HG03442 (cell line): ENCODE measurements around the gene CPNE8.

Source experiments
- ATAC-seq: cut with Tn5 transposase; IDR thresholded peaks from one replicate; pipeline ENCODE4 v1.9.1; 2021; ENCODE audit warnings: mild to moderate bottlenecking, moderate library complexity; ENCODE audit not compliant: unreplicated experiment

Gene CPNE8

DNA sequence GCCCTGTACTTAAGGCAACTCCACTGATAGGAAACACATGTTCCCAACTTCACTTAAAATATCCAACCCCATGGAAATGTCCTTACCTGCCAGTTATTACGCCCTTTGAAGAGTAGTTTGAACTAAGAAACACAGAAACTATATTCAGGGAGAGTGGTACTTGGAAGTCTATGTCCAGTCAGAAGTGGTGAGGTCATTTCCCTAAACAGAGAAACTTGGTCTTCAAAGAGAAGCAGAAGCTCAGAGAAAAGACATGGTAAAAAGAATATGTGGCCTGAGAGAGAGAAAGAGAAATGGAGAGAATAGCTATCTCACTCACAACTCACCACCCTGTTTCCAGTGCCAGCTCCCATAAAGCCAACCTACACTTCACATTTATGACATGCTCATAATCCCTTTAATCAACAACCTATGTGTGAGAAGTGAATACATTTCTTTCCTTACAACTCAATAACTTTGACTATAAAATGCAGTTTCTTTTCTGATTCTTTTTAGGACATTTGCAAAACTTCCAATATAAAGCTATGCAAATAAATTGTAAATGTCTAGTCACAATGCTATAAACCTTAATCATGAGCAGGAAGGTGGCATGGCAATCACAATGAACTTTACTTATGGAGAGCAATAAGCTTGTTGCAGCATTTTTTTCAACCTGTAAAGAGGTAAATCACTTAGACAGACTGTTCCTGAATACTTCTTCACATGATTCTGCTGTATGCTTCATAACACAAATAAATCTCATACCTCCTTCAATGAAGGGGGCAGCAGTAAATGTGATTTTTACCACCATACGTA, 67.1 kb downstream of the CPNE8 start:
- no peak for ATAC-seq

DNA sequence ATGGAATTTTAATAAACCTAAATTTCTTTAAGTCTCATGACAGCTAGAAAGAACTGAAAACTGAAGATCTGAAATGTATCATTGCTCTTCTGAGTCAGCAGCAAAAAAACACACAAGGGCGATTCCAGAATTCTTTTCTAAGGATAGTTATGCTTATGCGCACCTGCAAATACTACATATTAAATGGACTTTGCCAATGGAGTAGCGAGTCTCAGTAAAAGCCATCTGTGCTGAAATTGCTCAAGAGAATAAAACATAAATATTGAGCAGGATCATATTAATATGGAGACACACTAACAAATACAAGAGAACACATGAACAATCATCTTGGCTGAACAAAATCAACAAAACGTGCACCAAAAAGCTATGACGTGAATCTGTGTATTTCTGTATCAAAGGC, 73.7 kb downstream of the CPNE8 start:
- ATAC-seq, result no peak

DNA sequence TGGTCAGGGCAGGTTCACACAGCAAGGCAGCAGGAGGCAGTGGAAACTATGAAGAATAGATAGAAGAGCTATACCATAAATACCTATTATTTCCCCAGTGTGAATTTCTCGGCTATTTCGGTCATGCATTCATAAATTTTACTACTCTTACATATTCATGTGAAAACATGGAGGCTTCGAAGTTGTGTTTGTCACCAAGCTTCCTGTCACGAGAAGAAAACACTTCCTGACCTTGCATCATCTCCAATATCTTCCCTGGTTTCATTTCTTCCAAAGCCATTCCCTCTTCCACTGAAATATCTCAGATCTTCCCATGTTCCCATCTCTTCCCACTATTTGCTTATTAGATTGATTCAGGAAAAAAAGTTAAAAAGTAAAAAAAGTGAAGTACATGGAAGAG, 80.4 kb downstream of the CPNE8 start:
- no peak for ATAC-seq

DNA sequence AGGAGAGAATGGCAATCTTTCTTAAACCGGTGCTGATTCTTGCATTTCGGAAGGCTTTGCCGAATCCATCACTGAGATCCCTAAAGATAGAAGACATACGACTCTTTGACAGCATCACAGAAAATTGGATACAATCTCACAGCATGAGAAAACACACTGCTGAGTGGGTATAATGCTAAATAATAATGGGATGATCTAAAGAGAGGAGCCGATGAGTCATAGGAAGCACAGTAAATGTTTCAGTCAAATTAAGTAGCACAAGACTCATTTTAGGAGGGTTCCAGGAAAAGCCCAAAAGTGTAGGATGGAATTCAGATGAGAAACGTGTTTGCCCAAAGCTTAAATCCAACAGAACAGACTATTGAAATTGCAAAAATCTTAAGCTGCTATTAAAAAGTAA, 81.7 kb downstream of the CPNE8 start:
- no peak for ATAC-seq

DNA sequence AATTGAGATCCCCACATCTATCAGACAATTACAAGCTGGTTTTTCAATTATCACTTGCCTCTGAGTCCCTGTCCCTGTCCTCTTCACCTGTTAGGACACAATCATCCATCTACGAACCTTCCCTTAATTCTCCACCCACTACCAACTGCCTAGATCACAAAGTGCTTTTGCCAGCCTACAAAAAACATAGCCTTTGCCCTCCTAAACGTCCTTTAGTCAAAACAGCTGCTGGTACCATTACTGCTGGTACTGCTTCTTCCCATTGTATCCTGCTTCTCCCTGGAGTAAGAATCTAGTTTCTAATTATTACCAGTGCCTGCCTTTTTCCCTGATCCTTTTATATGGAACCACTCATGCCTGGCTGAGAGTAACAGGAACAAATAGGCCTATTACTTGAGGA, 82.1 kb downstream of the CPNE8 start:
- ATAC-seq, result no peak

DNA sequence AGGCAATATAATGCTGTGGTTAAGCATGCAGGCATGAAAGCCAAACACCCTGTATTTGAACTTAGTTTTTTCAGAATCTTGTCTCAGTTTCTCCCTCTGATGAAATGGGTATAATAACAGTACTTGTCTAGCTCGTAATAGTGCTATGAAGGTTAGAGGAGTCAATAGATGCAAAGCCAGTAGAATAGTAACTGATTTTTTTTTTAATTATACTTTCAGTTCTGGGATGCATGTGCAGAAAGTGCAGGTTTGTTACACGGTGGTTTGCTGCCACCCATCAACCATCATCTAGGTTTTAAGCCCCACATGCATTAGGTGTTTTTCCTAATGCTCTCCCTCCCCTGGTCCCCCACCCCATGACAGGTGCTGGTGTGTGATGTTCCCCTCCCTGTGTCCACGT, 87.4 kb downstream of the CPNE8 start:
- ATAC-seq, result no peak

DNA sequence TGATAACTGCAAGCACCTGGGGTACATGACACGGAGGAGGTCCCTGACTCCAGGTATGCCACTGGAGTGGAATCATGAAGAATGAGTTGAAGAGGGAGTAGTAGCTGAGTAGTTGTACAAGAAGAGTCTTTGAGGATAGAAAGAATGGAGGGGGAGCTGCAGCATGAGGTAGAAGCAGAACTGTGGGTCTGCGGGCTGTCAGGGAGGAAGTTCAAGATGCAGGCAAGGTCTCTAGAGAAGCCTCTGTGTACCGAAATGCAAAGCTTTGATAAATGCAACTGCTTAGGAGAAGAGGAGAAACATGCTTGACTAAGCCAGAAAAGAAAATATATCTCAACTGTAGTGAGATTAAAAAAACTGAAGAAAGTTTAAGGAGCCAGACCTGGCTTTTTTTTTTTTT, 91.5 kb downstream of the CPNE8 start:
- no peak for ATAC-seq

DNA sequence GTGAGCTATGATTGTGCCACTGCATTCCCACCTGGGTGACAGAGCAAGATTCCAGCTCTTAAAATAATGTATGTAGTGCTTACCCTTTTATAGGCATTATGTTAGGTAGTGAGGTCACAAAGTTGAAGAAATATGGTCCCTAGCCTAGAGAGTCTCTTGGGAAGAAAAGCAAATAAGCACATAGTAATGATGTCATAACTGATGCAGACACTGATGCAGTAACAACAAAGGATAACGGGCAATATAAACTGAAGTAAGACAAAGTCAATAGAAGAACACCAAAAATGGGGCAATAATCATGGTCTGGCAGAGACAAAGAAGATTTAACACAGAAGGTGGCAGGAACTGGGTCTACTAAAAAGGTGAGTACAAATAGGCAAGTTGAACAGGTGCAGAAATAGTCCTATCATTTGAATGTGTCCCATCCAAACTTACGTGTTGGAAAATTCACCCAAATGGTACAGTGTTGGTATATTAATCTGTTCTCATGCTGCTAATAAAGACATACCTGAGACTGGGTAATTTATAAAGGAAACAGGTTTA, 93.5 kb downstream of the CPNE8 start:
- no peak for ATAC-seq

DNA sequence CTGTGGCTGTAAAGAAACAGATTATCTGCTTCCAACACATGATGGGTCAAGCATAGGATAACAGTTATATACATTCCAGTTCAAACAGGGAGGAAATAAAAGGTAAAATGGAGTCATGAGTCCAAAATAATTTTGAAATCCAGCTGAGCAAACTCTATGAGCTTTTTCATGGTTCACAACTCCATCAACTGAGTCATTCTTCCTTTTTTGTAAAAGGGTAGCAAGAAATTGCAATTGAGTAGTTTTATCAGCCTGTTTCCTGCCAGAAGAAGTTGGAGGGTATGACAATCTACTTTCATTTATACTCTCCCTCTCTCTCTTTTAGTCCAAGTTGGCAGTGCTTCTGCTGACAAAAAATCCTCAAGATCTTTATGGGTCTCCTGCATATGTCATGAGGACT, 95.6 kb downstream of the CPNE8 start:
- no peak for ATAC-seq

DNA sequence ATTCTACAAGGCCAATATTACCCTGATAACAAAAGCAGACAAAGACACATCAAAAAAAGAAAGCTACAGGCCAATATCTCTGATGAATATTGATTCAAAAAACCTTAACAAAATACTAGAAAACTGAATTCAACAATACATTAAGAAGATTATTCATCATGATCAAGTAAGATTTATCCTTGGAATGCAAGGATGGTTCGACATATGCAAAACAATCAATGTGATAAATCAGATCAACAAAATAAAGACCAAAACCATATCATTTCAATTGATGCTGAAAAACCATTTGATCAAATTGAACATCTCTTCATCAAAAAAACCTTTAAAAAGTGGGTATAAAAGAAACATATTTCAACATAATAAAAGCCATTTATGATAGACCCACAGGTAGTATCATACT, 117.3 kb downstream of the CPNE8 start:
- ATAC-seq, result no peak

DNA sequence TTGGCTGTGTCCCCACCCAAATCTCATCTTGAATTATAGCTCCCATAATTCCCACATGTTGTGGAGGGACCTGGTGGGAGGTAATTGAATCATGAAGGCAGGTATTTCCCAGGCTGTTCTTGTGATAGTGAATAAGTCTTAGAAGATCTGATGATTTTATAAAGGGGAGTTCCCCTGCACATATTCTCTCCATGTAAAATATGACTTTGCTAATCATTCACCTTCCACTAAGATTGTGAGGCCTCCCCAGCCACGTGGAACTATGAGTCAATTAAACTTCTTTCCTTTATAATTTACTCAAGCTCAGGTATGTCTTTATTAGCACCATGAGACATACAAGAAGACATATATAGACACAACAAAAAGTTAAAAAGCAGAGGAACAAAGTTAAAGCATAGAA, 120.0 kb downstream of the CPNE8 start:
- no peak for ATAC-seq

DNA sequence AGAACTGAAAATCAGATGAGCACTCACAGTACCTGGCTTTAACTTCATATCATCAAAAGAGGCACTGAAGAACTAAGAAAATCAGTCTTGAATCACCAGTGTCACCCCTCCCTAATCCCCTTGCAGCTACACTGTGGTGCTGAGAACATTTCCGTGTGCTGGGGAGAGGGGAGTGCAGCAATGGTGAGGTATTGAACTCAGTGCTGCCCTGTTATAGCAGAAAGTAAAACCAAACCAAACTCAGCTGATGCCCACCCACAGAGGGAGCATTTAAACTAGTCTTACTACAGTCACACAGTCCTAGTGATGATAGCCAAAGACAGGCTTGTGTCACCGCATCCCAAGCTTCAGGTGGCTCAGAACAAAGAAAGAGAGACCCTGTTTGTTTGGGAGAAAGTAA, 122.1 kb downstream of the CPNE8 start:
- no peak for ATAC-seq

DNA sequence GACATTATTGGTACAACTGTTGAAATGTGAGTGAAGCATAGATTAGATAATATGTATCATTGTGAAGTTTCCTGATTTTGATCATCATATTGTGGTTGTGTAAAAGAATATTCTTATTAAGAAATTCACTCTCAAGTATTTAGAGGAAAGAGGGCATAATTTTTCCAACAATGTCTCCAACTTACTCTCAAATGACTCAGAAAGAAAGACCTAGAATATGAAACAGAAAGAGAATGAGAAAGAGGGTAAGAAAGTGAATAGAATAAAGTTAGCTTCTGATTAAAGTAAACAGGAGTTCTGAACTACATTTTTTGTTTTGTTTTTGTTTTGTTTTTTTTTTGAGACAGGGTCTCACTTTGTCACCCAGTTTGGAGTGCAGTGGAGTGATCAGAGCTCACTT, 123.0 kb downstream of the CPNE8 start:
- ATAC-seq, result peak; percentile 47

DNA sequence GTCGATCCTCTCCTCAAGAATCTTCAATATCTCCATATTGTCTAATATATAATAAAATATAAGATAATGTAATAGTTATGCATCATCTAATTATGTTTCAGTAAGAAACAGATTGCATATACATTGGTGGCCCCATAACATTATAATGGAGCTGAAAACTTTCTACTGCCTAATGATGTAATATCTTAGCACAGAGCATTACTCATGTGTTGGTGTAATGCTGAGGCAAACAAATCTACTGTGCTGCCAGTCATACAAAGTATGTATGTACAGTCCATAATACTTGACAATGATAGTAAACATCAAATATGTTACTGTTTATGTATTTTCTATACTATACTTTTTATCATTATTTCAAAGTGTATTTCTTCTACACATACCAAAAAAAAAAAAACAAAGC, 128.7 kb downstream of the CPNE8 start:
- no peak for ATAC-seq

DNA sequence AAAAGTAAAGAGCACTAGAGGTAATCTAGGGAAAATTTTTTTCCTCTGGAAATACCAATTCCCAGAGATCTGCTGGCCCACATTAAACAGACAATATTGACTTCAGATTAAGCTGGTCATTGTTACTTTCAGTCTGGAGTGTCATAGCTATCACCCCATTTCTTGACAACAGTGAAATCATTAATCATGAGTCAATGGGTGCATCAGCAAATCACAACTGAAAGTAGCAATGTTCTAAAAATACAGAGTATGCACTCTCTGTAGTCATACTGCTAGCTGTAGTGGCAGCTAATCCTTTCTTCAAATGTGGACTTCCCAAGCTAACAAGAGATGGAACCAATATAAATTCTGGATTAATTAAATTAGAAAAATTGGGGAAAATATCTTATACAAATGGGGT, 129.9 kb downstream of the CPNE8 start:
- peak; percentile 94 for ATAC-seq

DNA sequence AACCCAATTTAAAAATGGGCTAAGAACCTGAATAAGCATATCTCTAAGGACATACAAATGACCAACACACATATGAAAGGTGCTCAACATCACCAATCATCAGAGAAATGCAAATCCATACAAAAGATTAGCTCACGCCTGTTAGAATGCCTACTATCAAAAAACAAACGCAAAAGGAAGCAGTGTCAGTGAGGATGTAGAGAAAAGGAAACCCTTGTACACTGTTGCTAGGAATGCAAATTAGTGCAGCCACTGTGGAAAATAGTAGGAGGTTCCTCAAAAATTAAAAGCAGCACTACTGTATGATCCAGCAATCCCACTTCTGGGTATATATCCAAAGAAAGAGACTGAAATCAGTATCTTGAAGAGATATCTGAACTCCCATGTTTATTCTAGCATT, 133.0 kb downstream of the CPNE8 start:
- no peak for ATAC-seq

DNA sequence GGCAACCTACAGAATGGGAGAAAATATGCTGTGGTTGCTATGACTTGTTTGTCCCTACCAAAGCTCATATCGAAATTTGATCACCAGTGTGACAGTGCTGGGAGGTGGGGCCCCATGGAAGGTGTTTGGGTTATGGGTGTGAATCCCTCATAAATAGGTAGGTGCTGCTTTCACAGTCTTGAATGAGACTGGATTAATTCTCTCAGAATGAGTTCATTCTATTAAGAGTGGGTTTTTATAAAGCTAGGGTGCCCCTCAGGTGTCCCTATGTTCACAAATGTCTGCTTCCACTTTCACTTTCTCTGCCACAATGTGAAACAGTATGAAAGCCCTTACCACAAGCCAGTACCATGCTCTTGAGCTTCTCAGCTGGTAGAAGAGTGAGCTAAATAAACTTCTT, 133.5 kb downstream of the CPNE8 start:
- ATAC-seq, result peak; percentile 75

DNA sequence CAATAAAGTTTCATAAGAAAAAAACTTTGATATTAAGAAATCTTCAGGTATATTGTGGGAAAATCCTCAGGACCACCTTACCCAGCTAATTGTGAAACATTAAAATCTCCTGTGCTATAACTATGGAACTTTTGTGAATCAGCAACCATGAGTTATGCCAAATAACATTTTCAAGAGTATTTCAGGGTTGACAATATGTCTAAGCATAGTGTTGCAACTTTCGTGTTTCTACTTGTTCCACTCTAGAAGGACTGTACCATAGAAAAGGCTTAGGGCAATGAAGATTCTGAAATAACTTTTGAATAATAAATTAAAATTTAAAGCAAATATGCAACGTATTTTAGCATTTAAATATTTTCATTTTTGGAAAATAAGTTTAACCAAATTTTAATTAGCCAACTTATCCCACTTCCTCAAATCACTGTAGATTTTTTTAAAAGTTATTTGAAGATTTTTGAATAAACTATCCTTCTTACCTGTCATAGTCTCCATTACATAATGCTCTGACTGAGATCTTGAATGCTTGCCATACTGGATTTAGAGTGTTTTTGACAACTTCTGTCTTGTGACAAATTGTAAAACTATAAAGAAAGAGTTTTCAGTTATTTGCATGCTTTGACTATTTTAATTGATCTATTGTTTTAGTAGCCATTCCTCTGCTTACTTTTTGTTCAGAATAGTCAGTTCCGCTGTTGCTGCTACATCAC, 143.6 kb downstream of the CPNE8 start:
- no peak for ATAC-seq

DNA sequence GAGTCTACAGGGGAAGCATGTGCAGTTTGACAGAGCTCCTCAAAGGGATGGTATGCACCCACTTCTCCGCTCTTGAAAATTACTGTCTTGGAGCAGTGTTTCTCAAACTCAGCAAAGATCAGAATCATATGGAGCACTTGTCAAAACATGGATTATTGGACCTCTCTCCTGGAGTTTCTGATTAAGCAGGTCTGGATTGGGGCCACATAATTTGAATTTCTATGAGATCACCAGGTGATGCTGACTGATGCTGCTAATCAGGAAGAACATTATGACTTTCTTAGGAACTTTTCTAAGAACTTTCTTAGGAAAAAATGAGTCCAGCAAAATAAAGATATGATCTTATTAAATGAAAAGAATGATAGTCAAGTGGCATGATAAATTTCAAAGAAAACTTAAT, 144.3 kb downstream of the CPNE8 start:
- ATAC-seq, result no peak

DNA sequence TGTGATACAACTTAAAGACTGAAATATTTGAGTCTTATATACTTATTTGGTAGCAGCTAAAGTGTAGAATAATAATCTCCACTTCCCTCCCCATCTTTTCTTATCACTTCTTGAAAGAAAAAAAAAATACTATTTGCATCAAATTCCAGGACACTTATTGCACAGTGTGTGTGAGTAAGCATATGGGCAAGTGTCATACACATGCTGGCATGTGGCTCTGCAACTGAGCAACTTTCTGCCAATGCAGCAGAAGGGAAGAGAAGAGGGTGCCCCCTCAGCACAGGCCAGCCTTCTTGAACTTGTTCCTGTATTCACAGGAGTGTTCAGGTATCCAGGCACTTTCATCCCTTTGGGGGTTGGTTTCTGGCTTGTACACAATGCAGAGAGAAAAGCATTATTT, 145.8 kb downstream of the CPNE8 start:
- ATAC-seq, result no peak

DNA sequence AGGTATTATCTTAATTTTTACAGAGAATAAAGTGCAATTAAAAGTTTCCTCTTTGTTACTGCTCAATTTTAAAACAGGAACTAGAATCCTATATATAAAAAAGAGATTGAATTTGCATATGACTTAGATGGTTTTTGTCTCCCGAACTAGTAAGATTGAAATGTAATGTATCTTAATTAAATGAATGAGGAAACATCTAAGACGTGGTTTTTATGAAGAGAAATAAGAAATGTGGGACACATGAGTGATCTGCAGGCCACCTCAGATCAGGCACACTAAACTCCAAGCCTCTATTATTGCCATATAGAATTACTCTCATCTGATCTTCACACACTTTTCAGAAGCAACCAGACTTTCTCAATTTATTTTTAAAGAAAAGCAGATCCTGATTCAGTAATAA, 158.6 kb downstream of the CPNE8 start:
- ATAC-seq, result no peak

DNA sequence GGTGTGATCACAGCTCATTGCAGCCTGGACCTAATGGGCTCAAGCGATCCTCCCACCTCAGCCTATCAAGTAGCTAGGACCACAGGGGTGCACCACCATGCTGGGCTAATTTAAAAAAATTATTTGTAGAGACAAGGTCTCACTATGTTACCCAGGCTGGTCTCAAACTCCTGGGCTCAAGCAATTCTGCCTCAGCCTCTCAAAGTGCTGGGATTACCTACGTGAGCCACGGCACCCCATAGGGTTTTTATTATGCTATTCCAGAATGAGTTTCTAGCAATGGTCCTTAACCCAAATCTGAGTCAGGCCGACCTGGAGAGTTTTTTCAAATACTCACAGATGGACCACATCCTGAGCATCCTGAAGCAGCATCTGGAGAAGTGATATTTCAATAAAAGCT, 159.8 kb downstream of the CPNE8 start:
- no peak for ATAC-seq
